ENCODE results near the gene TTC28. TPM values are rescaled to one million over a fixed set of nuclear protein-coding genes. Genes with fewer than 3 reads are reported as not detected.

TTC28 gene
- total RNA-seq, 1 experiment from 2014 or later = 0.12 TPM

DNA sequence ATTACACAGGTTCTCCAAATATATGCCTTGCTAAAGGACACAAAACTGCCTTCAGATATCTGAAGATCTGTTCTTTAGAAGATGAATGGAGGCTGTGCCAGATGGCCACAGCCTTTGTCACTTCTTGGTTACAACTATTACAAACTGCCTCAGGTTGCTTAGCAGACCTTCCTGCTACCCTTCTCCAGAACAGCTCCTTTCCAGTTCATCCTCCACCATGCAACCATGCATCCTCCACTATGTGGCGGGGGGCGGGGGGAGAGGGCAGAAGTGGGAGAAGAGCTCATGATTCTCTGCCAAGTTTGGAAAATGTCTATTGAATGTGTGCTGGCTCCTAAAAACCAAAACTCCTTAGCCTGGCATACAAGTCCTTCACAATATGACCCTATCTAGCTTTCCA lies 267.5 kb downstream of the TTC28 start:
- ChIA-PET POLR2A (interaction anchor here (0.6 kb wide), 1 partner anchor 455 kb away, joined by 7 read pairs; no protein-coding TSS in a partner anchor), CTCF (no interaction called here), RAD21 (ENCODE audit: low non-redundant PET in 1 of 2, low total read pairs in 2 of 2, uncharacterized antibody in 2 of 2, unreplicated experiment in 2 of 2) (no interaction called here)
- Histone ChIP-seq H2AFZ (ENCODE audit: low read depth, low read length, poor library complexity, severe bottlenecking) (no peak overlapping the region), H3K9me3 (ENCODE audit: control insufficient read depth in 1 of 2, insufficient read depth in 1 of 2, low read depth in 1 of 2, low read length in 2 of 2) (no peaks in the 10 kb centered on the region), H3K4me3 (replicated peaks in 1 of 2; ENCODE audit: low read depth in 1 of 2, low read length in 2 of 2) (no peak overlapping the region), H3K27ac (ENCODE audit: low read depth, low read length) (no peak overlapping the region), H3K4me2 (ENCODE audit: low read length) (no peak overlapping the region), H3K9me2 (ENCODE audit: insufficient read depth) (no peaks in the 10 kb centered on the region), H3K27me3 (ENCODE audit: insufficient read depth, low read length) (peaks cover 73% of the 10 kb centered on the region), H3K4me1 (ENCODE audit: control insufficient read depth in 1 of 2, insufficient read depth in 2 of 2, low read length in 2 of 2) (no peaks in the 10 kb centered on the region), H3K9ac (ENCODE audit: low read length) (no peak overlapping the region), H3K79me2 (ENCODE audit: insufficient read depth, low read length) (no peaks in the 10 kb centered on the region), H4K20me1 (ENCODE audit: insufficient read depth) (no peaks in the 10 kb centered on the region), H3K36me3 (ENCODE audit: control insufficient read depth in 1 of 2, insufficient read depth in 2 of 2, low read length in 2 of 2) (no peaks in the 10 kb centered on the region)
- intact Hi-C loops (cut with micrococcal nuclease) = no loop called here
- TF ChIP-seq REST (IDR thresholded peaks at IDR 0.05; ENCODE audit: low read depth) (no peak), SRF (IDR thresholded peaks at IDR 0.05; ENCODE audit: low read depth) (no peak), ZBTB33 (IDR thresholded peaks at IDR 0.05; ENCODE audit: extremely low read depth, insufficient replicate concordance, low read length) (no peak), EZH2 (IDR thresholded peaks at IDR 0.05) (no peak), CEBPB (IDR thresholded peaks at IDR 0.05; ENCODE audit: low read depth) (no peak), SP1 (IDR thresholded peaks at IDR 0.05; ENCODE audit: low read depth) (no peak), RAD21 (IDR thresholded peaks at IDR 0.05; ENCODE audit: low read depth) (no peak), MAX (IDR thresholded peaks at IDR 0.05) (no peak), CBX3 (IDR thresholded peaks at IDR 0.05; ENCODE audit: low read depth) (no peak), JUND (IDR thresholded peaks at IDR 0.05) (no peak), POLR2A (IDR thresholded peaks at IDR 0.05; ENCODE audit: borderline replicate concordance, extremely low read depth, insufficient read depth, insufficient read length) (no peak), TCF7L2 (IDR thresholded peaks at IDR 0.05; ENCODE audit: borderline replicate concordance, extremely low read depth, insufficient read depth, insufficient read length) (no peak), SIN3A (IDR thresholded peaks at IDR 0.05; ENCODE audit: low read depth) (no peak), ATF3 (IDR thresholded peaks at IDR 0.05) (no peak), ZNF274 (IDR thresholded peaks at IDR 0.05; ENCODE audit: low read depth, low read length) (no peak), EGR1 (IDR thresholded peaks at IDR 0.05; ENCODE audit: low read depth) (no peak), ELF1 (IDR thresholded peaks at IDR 0.05; ENCODE audit: borderline replicate concordance, low read depth) (no peak), POLR2AphosphoS5 (IDR thresholded peaks at IDR 0.05; ENCODE audit: low read depth, low read length) (no peak)
- TF ChIP-seq, protein P1, sequence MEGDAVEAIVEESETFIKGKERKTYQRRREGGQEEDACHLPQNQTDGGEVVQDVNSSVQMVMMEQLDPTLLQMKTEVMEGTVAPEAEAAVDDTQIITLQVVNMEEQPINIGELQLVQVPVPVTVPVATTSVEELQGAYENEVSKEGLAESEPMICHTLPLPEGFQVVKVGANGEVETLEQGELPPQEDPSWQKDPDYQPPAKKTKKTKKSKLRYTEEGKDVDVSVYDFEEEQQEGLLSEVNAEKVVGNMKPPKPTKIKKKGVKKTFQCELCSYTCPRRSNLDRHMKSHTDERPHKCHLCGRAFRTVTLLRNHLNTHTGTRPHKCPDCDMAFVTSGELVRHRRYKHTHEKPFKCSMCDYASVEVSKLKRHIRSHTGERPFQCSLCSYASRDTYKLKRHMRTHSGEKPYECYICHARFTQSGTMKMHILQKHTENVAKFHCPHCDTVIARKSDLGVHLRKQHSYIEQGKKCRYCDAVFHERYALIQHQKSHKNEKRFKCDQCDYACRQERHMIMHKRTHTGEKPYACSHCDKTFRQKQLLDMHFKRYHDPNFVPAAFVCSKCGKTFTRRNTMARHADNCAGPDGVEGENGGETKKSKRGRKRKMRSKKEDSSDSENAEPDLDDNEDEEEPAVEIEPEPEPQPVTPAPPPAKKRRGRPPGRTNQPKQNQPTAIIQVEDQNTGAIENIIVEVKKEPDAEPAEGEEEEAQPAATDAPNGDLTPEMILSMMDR (IDR thresholded peaks at IDR 0.05 in 2 of 3, conservative IDR thresholded peaks at IDR 0.05 in 1 of 3; ENCODE audit: borderline replicate concordance in 1 of 3, insufficient read depth in 1 of 3, low read depth in 2 of 3, low read length in 2 of 3) = no peak
- no peak for DNase-seq (ENCODE audit: low read depth, low spot score)
- BruUV-seq (replicated peaks) = no TSS peak
- no peak for ATAC-seq
